GM18520 (cell line): ENCODE measurements around the gene KMT2C.
A peak's percentile ranks its signal among the peaks of the same experiment; 100 is the strongest.
"Not testable (repeated sequence)": the region's sequence is repeated elsewhere in the genome, so short reads cannot be mapped to it uniquely, and the experiment has no call there.

Source experiments
- ATAC-seq: cut with Tn5 transposase; IDR thresholded peaks from one replicate; pipeline ENCODE4 v1.9.1; 2021; ENCODE audit not compliant: unreplicated experiment

KMT2C gene

GRCh38 chr7:152363798-152364197, 72.0 kb downstream of the KMT2C start:
- no peak for ATAC-seq

- no peak for ATAC-seq
Measured at GRCh38 chr7:152362128-152362926, 73.5 kb downstream of the KMT2C start.

- no peak for ATAC-seq
Measured at GRCh38 chr7:152355474-152356057, 80.2 kb downstream of the KMT2C start.

GRCh38 chr7:152354061-152354460, 81.7 kb downstream of the KMT2C start:
- ATAC-seq: no peak

- ATAC-seq: not testable (repeated sequence)
Measured at GRCh38 chr7:152353281-152353680, 82.5 kb downstream of the KMT2C start.

- not testable (repeated sequence) for ATAC-seq
Measured at GRCh38 chr7:152351747-152352146, 84.1 kb downstream of the KMT2C start.

- no peak for ATAC-seq
Measured at GRCh38 chr7:152351168-152351567, 84.6 kb downstream of the KMT2C start.

- ATAC-seq: no peak
Measured at GRCh38 chr7:152347888-152348287, 87.9 kb downstream of the KMT2C start.

- peak; percentile 53 for ATAC-seq
Measured at GRCh38 chr7:152344253-152344652, 91.5 kb downstream of the KMT2C start.

- no peak for ATAC-seq
Measured at GRCh38 chr7:152342796-152343195, 93.0 kb downstream of the KMT2C start.

- no peak for ATAC-seq
Measured at GRCh38 chr7:152341914-152342236, 93.9 kb downstream of the KMT2C start.

GRCh38 chr7:152341039-152341913, 94.5 kb downstream of the KMT2C start:
- ATAC-seq: no peak

GRCh38 chr7:152340161-152340560, 95.6 kb downstream of the KMT2C start:
- ATAC-seq: no peak

GRCh38 chr7:152338561-152338960, 97.2 kb downstream of the KMT2C start:
- no peak for ATAC-seq

GRCh38 chr7:152336754-152337368, 98.9 kb downstream of the KMT2C start:
- ATAC-seq: peak; percentile 53

GRCh38 chr7:152335900-152336571, 99.8 kb downstream of the KMT2C start:
- ATAC-seq: no peak

- no peak for ATAC-seq
Measured at GRCh38 chr7:152333134-152333533, 102.7 kb downstream of the KMT2C start.

- ATAC-seq: no peak
Measured at GRCh38 chr7:152330827-152331226, 105.0 kb downstream of the KMT2C start.

GRCh38 chr7:152329469-152329868, 106.3 kb downstream of the KMT2C start:
- ATAC-seq: no peak

GRCh38 chr7:152328234-152328633, 107.6 kb downstream of the KMT2C start:
- ATAC-seq: no peak

GRCh38 chr7:152315845-152316244, 120.0 kb downstream of the KMT2C start:
- ATAC-seq: no peak
